ENCODE measurements around the gene LUC7L. TPM values are rescaled to one million over a fixed set of nuclear protein-coding genes. Genes with fewer than 3 reads are reported as not detected.

Gene LUC7L
- total RNA-seq, 1 donor from 2014 or later = 64.6 TPM

DNA sequence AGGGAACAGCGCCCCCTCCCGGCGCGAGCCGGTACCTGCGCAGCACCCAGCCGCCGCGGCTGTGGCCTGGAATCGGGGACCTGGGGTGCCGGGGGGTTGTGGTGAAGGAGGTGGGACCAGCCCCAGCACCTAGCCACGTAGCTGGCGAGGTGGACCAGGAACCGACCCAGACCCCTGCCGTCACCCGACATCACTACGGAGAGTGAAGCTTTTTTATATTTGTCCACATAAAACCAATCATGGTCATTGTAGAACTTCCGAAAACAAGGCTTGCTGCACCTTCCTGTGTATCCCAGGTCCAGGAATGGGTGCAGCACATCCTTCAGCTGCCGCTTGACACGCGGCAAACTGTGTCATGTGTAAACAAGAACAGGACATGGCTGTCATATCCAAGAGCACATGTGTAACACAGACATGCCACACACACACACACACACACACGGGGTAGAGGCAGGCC lies 47.7 kb downstream of the LUC7L start:
- no peak for DNase-seq (ENCODE audit: low spot score)
- H3K9me3 Mint-ChIP-seq (ENCODE audit: low read depth) = no peaks in the 10 kb centered on the region
- no peak overlapping the region for H3K27ac Mint-ChIP-seq (ENCODE audit: unreplicated experiment)
- peaks cover 19% of the 10 kb centered on the region for H3K27me3 Mint-ChIP-seq (ENCODE audit: low read depth)
- TF ChIP-seq, protein P1, sequence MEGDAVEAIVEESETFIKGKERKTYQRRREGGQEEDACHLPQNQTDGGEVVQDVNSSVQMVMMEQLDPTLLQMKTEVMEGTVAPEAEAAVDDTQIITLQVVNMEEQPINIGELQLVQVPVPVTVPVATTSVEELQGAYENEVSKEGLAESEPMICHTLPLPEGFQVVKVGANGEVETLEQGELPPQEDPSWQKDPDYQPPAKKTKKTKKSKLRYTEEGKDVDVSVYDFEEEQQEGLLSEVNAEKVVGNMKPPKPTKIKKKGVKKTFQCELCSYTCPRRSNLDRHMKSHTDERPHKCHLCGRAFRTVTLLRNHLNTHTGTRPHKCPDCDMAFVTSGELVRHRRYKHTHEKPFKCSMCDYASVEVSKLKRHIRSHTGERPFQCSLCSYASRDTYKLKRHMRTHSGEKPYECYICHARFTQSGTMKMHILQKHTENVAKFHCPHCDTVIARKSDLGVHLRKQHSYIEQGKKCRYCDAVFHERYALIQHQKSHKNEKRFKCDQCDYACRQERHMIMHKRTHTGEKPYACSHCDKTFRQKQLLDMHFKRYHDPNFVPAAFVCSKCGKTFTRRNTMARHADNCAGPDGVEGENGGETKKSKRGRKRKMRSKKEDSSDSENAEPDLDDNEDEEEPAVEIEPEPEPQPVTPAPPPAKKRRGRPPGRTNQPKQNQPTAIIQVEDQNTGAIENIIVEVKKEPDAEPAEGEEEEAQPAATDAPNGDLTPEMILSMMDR (IDR thresholded peaks at IDR 0.05) = peak; percentile 99
- H3K36me3 Mint-ChIP-seq (ENCODE audit: low read depth) = peaks cover 4% of the 10 kb centered on the region
- H3K4me1 Mint-ChIP-seq (ENCODE audit: low read depth) = peaks cover 6% of the 10 kb centered on the region
- H3K4me3 Mint-ChIP-seq (ENCODE audit: unreplicated experiment) = no peak overlapping the region

DNA sequence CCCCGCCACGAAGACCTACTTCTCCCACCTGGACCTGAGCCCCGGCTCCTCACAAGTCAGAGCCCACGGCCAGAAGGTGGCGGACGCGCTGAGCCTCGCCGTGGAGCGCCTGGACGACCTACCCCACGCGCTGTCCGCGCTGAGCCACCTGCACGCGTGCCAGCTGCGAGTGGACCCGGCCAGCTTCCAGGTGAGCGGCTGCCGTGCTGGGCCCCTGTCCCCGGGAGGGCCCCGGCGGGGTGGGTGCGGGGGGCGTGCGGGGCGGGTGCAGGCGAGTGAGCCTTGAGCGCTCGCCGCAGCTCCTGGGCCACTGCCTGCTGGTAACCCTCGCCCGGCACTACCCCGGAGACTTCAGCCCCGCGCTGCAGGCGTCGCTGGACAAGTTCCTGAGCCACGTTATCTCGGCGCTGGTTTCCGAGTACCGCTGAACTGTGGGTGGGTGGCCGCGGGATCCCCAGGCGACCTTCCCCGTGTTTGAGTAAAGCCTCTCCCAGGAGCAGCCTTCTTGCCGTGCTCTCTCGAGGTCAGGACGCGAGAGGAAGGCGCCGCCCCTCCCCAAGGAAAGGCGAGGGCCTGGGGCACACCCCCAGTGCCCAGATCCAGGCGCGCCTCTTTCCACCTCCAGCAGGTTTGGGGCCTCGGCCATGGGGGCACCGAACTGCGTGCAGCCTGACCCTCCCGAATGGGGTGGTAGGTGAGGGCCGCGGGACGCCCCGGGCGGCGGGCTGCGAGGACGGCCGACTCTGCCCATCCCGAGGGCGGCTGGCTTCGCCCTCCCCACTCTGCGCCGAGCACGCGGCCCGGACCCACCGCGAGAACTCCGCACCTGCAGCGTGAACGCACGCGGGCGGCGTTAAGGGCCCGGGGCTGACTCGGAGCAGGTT lies 48.3 kb downstream of the LUC7L start:
- peaks cover 4% of the 10 kb centered on the region for H3K36me3 Mint-ChIP-seq (ENCODE audit: low read depth)
- H3K4me3 Mint-ChIP-seq (ENCODE audit: unreplicated experiment) = peak overlapping the region; percentile 36
- H3K9me3 Mint-ChIP-seq (ENCODE audit: low read depth) = no peaks in the 10 kb centered on the region
- H3K4me1 Mint-ChIP-seq (ENCODE audit: low read depth) = peaks cover 6% of the 10 kb centered on the region
- no peak overlapping the region for H3K27ac Mint-ChIP-seq (ENCODE audit: unreplicated experiment)
- DNase-seq (ENCODE audit: low spot score) = no peak
- H3K27me3 Mint-ChIP-seq (ENCODE audit: low read depth) = peaks cover 19% of the 10 kb centered on the region
- TF ChIP-seq, protein P1 (IDR thresholded peaks at IDR 0.05) = no peak

DNA sequence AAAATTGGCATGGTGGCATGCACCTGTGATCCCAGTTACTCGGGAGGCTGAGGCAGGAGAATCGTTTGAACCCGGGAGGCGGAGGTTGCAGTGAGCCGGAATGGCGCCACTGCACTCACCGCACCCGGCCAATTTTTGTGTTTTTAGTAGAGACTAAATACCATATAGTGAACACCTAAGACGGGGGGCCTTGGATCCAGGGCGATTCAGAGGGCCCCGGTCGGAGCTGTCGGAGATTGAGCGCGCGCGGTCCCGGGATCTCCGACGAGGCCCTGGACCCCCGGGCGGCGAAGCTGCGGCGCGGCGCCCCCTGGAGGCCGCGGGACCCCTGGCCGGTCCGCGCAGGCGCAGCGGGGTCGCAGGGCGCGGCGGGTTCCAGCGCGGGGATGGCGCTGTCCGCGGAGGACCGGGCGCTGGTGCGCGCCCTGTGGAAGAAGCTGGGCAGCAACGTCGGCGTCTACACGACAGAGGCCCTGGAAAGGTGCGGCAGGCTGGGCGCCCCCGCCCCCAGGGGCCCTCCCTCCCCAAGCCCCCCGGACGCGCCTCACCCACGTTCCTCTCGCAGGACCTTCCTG lies 49.1 kb downstream of the LUC7L start, which contains the start of gene HBQ1:
TSS of gene HBQ1 (plus strand) at position 359 of the 575 bp plus-strand sequence. CDS start at position 387, 28 bp downstream.
- Mint-ChIP-seq H3K4me3 (ENCODE audit: unreplicated experiment) (peak within 1 kb of the TSS; percentile 45), H3K27me3 (ENCODE audit: low read depth) (peaks cover 23% of the 10 kb centered on the region), H3K9me3 (ENCODE audit: low read depth) (no peaks in the 10 kb centered on the region), H3K36me3 (ENCODE audit: low read depth) (peaks cover 2% of the 10 kb centered on the region), H3K27ac (ENCODE audit: unreplicated experiment) (no peak within 1 kb of the TSS), H3K4me1 (ENCODE audit: low read depth) (peaks cover 6% of the 10 kb centered on the region)
- TF ChIP-seq, protein P1 (IDR thresholded peaks at IDR 0.05) = peak; percentile 77
- DNase-seq (ENCODE audit: low spot score) = no peak

DNA sequence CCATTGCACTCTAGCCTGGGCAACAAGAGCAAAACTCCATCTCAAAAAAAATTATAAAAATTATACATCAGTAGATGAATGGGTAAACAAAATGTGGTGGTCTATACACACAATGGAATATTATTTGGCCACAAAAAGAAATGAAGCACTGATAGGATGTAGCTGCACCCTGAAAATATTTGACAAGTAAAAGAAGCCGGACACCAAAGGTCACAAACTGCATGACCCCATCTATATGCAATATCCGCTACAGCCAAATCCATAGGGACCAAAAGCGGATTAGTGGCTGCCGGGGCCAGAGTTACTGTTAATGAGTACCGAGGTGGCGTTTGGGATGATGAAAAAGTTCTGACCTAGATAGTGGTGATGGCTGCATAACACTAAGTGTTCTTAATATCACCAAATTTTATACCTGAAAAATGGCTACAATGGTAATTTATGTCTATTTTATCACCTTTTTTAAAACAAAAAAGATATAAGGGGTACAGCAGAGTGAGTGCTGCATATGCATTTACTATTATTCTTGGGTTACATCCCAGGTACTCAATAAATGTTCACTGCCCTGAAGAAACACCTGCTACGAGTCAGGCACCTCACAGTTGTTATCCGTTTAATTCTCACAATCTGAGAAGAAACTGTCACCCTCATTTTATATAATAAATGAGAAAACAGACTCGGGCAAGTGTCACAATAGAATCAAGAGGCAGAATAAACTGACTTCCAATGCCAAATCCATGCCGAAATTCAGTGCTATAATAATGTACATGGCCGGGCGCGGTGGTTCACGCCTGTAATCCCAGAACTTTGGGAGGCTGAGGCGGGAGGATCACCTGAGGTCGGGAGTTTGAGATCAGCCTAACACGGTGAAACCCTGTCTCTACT lies 49.8 kb downstream of the LUC7L start:
- TF ChIP-seq, protein P1 (IDR thresholded peaks at IDR 0.05) = no peak
- Mint-ChIP-seq H3K4me3 (ENCODE audit: unreplicated experiment) (peak overlapping the region; percentile 45), H3K9me3 (ENCODE audit: low read depth) (no peaks in the 10 kb centered on the region), H3K27ac (ENCODE audit: unreplicated experiment) (no peak overlapping the region), H3K4me1 (ENCODE audit: low read depth) (peaks cover 7% of the 10 kb centered on the region), H3K36me3 (ENCODE audit: low read depth) (no peaks in the 10 kb centered on the region), H3K27me3 (ENCODE audit: low read depth) (peaks cover 29% of the 10 kb centered on the region)
- DNase-seq (ENCODE audit: low spot score) = no peak

DNA sequence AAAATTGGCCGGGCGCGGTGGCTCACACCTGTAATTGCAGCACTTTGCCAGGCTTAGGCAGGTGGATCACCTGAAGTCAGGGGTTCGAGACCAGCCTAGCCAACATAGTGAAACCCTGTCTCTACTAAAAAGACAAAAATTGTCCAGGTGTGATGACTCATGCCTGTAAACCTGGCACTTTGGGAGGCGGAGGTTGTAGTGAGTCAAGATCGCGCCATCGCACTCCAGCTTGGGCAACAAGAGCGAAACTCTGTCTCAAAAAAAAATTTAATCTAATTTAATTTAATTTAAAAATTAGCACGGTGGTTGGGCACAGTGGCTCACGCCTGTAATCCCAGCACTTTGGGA lies 50.6 kb downstream of the LUC7L start:
- Mint-ChIP-seq H3K4me1 (ENCODE audit: low read depth) (peaks cover 8% of the 10 kb centered on the region), H3K36me3 (ENCODE audit: low read depth) (no peaks in the 10 kb centered on the region), H3K9me3 (ENCODE audit: low read depth) (no peaks in the 10 kb centered on the region), H3K4me3 (ENCODE audit: unreplicated experiment) (no peak overlapping the region), H3K27ac (ENCODE audit: unreplicated experiment) (no peak overlapping the region), H3K27me3 (ENCODE audit: low read depth) (peaks cover 32% of the 10 kb centered on the region)
- TF ChIP-seq, protein P1 (IDR thresholded peaks at IDR 0.05) = no peak
- DNase-seq (ENCODE audit: low spot score) = no peak

Data from chondrocyte (in vitro differentiated cells).